GM19025 (cell line): ENCODE data around the gene ABRAXAS1.
A peak's percentile ranks its signal among the peaks of the same experiment; 100 is the strongest.
"Not testable (repeated sequence)": the region's sequence is repeated elsewhere in the genome, so short reads cannot be mapped to it uniquely, and the experiment has no call there.

ENCODE experiments used
- ATAC-seq: cut with Tn5 transposase; IDR thresholded peaks from one replicate; pipeline ENCODE4 v1.9.1; 2021; ENCODE audit warnings: mild to moderate bottlenecking, low read depth, moderate library complexity; ENCODE audit not compliant: unreplicated experiment

The ABRAXAS1 gene

GRCh38 chr4:83484500-83485461 is at the start of gene ABRAXAS1:
Gene ABRAXAS1 (minus strand): TSS chr4:83485100. CDS start chr4:83485072, 28 bp downstream.
- ATAC-seq = peak; percentile 96

- no peak for ATAC-seq
These were observed 42.8 kb upstream of the ABRAXAS1 start for GRCh38 chr4:83527671-83528070.

DNA sequence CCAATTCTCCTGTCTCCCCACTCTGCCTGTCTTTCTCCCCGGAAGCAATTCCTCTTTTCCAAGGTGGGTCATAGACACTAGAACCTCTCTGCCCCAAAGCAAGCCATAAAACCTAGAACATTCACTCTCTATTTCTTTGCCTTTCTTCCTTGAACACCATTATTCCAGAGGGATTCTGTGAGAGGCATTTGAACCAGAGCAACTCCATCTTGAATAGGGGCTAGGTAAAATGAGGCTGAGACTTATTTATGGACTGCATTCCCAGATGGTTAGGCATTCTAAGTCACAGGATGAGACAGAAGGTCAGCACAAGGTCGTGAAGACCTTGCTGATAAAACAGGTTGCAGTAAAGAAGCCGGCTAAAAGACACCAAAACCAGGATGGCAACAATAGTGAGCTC is 37.3 kb upstream of the ABRAXAS1 start:
- no peak for ATAC-seq

DNA sequence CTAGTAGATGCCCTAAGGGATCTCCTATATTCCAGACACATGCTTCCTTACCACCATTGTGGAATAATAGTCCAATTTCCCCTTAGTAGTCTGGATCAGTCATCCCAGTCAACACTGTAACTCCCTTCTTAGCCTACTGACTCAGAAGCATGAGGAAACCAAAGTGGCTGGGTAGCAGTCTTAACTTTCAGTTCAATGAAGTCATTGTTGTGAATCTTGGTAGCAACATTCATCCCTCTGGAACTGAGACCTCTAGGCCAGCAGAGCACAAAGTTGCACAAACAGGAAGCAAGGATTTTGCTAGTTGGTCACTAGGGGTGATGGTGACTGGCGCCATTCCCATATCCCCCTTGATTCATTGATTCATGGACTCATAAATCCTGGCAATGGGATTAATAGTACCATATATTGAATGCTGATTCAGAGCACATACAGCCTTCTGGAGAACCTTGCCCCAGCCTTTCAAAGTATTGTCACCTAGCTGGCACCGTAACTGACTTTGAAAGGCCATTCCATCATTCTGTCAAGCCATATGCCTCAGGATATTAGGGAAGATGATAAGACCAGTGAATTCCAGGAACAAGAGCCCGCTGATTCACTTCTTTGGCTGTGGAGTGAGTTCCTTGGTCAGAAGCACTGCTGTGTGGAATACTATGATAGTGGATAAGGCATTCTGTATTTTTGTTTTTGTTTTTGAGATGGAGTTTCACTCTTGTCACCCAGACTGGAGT is 31.3 kb upstream of the ABRAXAS1 start:
- no peak for ATAC-seq

- no peak for ATAC-seq
These were observed 25.5 kb upstream of the ABRAXAS1 start for GRCh38 chr4:83510442-83510841.

DNA sequence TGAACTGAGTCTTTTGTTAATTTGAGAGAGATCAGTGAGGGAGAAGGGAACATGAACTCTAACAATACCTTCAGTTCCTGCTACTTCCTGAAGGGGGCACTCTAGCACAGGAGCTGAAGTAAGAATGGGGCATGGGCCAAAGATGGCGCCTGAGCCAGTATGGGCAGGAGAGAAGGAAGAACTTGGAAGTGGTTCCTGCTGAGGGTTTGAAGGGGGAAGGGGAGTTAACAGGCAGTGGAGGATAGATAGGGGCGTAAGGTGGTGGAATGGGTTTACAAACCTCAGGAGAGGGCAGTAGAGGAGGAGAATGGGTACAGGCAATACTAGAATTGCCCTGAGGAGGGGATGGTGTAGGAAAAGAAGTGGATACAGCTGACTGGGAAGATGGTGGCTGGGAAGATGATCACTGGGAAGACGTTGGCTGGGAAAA is 24.3 kb upstream of the ABRAXAS1 start:
- not testable (repeated sequence) for ATAC-seq

DNA sequence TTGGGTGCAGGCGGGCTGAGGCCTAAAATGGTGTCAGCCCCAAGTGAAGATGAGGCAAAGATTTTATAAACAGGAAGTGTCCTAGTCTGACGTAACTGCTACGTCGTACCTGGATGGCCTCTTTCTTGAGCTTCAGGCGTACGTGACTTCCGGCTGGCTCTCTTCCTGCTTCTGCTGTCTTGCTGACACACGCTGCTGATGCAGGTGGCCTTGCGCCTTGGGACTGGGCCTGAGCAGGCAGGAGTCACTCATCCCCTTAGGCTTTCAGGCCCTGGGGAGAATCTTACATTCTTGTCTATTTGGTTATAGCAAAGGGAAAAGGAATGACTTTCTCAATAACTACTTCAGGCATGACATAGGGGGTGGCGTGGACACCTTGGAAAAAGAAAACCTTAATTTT is 20.1 kb upstream of the ABRAXAS1 start:
- ATAC-seq = no peak

GRCh38 chr4:83504503-83504902 is 19.6 kb upstream of the ABRAXAS1 start:
- no peak for ATAC-seq

DNA sequence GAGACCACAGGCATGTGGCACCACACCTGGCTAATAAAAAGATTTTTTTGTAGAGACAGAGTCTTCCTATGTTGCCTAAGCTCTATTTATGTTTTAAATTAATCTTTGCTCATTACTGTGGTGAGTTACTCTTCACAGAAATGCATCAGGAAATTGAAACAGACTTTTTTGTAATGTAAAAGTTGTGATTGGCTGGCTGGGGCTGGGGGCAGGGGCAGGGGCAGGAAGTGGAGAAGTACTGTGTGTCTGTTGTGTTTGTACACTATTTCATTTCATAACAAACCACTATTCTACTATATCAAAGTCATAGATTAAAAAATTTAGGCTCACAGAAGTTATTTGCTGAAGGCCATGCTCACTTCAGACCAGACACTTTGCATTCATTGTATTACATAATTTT is 19.1 kb upstream of the ABRAXAS1 start:
- ATAC-seq = no peak

DNA sequence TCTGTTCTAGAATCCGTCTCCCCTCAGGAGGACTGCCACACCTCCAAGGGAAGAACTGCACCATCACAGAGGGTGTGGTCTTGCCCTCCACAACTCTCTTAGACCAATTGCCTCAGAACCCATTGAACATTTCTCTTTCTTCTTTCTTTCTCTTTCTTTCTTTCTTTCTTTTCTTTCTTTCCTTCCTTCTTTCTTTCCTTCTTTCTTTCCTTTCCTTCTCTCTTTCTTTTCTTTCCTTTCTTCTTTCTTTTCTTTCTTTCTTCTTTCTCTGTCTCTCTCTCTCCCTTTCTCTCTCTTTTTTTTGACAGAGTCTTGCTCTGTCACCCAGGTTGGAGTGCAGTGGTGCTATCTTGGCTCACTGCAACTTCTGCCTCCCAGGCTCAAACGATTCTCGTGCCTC is 16.8 kb upstream of the ABRAXAS1 start:
- ATAC-seq = not testable (repeated sequence)

DNA sequence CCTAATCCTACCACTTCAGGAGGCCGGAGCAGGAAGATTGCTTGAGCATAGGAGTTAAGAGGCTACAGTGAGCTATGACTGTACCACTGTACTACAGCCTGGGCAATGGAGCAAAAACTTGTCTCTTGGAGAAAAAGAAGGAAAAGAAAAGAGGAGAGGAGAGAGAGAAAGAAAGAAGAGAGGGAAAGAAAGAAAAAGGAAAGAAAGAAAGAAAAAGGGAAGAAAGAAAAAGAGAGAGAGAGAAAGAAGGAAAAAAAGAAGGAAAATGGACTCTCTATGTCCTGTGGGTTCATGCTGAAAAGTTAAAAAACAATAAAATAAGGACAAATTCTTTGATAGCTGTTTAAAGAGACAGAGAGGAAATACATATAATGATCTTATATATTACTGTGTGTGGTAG is 13.3 kb upstream of the ABRAXAS1 start:
- no peak for ATAC-seq

DNA sequence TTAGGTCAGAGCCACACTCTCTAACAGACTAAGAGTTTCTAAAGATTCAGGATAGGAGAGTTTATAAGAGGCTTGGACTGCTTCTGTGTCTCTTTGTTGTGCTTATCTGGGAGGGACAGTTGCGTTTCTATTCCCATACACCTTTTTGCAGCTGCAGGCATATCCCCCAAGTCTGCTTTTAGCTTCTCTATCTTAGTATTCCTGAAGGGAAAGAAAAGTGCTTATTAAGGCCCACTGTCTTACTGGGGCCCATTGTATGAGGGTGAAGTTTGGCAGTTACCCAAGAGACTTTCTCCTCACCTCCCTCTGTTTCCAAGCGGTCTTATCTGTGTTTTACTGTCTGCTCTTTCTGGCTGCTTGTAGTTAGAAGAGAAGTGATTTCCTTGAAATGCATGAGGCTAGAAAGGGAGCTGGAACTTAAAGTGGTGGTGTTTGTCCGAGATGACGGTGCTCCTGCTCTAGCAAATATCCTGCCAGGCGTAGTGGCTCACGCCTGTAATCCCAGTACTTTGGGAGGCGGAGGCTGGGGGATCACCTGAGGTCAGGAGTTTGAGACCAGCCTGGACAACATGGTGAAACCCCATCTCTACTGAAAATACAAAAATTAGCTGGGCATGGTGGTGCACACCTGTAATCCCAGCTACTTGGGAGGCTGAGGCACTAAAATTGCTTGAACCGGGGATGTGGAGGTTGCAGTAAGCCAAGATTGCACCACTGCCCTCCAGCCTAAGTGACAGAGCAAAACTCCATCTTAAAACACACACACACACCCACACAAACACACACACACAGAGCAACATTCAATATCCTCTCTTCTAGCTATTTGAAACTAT is 11.4 kb upstream of the ABRAXAS1 start:
- ATAC-seq = not testable (repeated sequence)

DNA sequence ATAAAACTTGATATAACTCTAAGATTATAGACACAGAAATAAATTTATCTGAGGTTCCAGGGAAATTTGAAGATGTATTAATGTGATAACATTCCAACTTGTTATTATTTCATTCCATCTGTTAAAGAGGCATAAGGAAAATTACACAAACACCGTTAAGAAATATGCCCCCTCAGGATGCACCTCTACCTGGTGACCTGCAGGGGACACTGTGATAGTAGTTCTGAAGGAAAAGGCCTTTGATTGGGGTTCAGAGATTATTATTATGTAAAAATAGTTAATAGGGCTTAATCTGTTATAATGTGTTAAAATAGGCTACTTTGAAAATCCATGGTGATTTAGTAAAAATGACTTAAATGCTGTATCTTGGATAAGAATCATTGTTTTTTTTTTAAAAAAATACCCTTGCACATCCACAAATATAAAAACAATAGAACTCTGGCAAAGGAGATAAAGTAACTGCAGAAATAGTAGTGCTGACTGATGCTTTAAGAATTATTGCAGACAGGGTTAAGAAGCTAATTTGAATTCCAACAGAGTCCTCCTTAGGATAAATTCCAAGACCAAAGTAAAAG is 6.1 kb upstream of the ABRAXAS1 start:
- ATAC-seq = no peak

- ATAC-seq = no peak
These were observed 4.9 kb upstream of the ABRAXAS1 start for GRCh38 chr4:83489711-83490326.

DNA sequence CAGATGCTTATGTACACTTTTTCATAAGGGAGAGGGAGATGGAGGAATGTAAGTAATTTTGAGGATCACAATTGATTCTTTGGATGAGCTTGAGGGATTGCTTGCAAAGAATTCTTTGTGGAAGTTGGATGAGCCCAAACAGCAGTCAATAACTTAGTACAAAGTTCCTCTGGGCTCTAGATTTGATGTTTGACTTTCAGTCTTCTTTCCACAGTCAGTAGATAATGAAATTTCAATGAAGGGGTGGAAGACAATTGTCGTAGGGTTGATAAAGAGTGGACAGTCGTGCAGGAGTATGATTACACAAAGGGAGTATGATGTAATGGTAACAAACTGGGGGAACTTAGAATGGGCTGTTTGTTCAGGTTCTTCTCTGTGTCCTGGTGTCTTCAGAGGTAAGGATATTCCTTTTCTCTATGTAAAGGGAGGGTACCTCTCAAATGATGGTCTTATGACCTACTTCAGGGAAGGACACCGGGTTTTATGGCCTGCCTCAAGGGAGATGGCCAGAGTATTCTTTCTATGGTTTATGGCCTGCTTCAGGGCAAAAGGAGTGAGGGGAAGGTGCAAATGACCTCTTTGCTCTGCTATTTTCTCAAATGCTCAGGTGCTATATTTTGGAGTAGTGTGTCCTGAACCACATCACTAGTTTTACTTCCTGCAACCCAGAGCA is 1.7 kb upstream of the ABRAXAS1 start:
- ATAC-seq = no peak

- ATAC-seq = no peak
These were observed 10.9 kb downstream of the ABRAXAS1 start for GRCh38 chr4:83473966-83474365.

GRCh38 chr4:83473423-83473822 is 11.5 kb downstream of the ABRAXAS1 start:
- no peak for ATAC-seq

- ATAC-seq = no peak
These were observed 28.8 kb downstream of the ABRAXAS1 start for GRCh38 chr4:83456184-83456501.
